ENCODE data around the gene CLK4.

The CLK4 gene

GRCh38 chr5:178553517-178553916 lies 73.3 kb downstream of the CLK4 start:
- no peak for DNase-seq (ENCODE audit: low read depth in 2 of 2)
